K562 (cell line): ENCODE measurements around the gene OR6K2. TPM values are rescaled to one million over a fixed set of nuclear protein-coding genes. Genes with fewer than 3 reads are reported as not detected.
"Not testable (repeated sequence)": the region's sequence is repeated elsewhere in the genome, so short reads cannot be mapped to it uniquely, and the experiment has no call there.

Source experiments
- ATAC-seq: fragments of 200-7000 bp; cut with Tn5 transposase; 3 replicates; pipeline ENCODE4 v1.9.1; 2020; ENCODE audit warnings: moderate library complexity
- BruUV-seq: library from RNA; stranded (reverse); fragments of 400-500 nt; replicated peaks from 2 replicates; lab custom pipeline; 2021; lab: Mats Ljungman, UMichigan
- CTCF ChIA-PET: fragments of 300-600 bp; formaldehyde crosslinking; extraction: SDS; loops from one replicate; lab custom pipeline; 2021; ENCODE audit warnings: low intra/inter-chr PET ratio; lab: Yijun Ruan, JAX
- POLR2A ChIA-PET: fragments of 300-600, 350-650 bp; sonication (Branson Sonifier 250); formaldehyde crosslinking; extraction: SDS; loops from one replicate; lab custom pipeline; 2021; ENCODE audit warnings: antibody characterized with exemption, inconsistent platforms; lab: Yijun Ruan, JAX
- DNase-seq, 4 experiments: peaks; one replicate each; pipeline versions ENCODE4 v3.0.0 to v3.0.0-alpha.2; 2011 to 2018; ENCODE audit warnings: low spot score in 3 of 4, mixed read lengths in 3 of 4; ENCODE audit errors: extremely low read depth in 1 of 4
- FAIRE-seq: peaks from 2 replicates; lab custom pipeline; 2011; peaks lifted over from hg19 to GRCh38; lab: Jason Lieb, UNC
- H2AFZ ChIP-seq: 2 replicates; pipeline ENCODE4 v1.6.0; 2011; ENCODE audit warnings: low read depth, low read length, control low read depth, inconsistent platforms
- H3K27ac ChIP-seq: fragments of 200-600 bp; 3 replicates; pipeline ENCODE4 v1.8.0; 2011; ENCODE audit warnings: low read depth, mild to moderate bottlenecking, control low read depth, inconsistent platforms, low read length, moderate library complexity, mixed read lengths; ENCODE audit errors: extremely low read depth
- H3K27me3 ChIP-seq, 2 experiments: fragments of 300-600 bp in 1 of 2; 2 replicates in 1 of 2; 3 replicates in 1 of 2; pipeline versions ENCODE4 v1.6.0 to v1.8.0; 2011; ENCODE audit warnings: inconsistent platforms in 2 of 2, low read length in 2 of 2, mild to moderate bottlenecking in 1 of 2, mixed read lengths in 1 of 2, moderate library complexity in 1 of 2; ENCODE audit not compliant: control insufficient read depth in 2 of 2, insufficient read depth in 2 of 2
- H3K36me3 ChIP-seq: fragments of 300-600 bp; 3 replicates; pipeline ENCODE4 v1.8.0; 2011; ENCODE audit warnings: mild to moderate bottlenecking, low read length, inconsistent platforms; ENCODE audit not compliant: control insufficient read depth, insufficient read depth
- H3K4me1 ChIP-seq, 2 experiments: fragments of 200-600 bp in 1 of 2; replicated peaks in 1 of 2; 2 replicates in 1 of 2; 3 replicates in 1 of 2; pipeline versions ENCODE4 v1.5.1 to v1.8.0; 2011; ENCODE audit warnings: inconsistent platforms in 2 of 2, low read length in 2 of 2, mild to moderate bottlenecking in 1 of 2, mixed read lengths in 1 of 2, moderate library complexity in 1 of 2; ENCODE audit not compliant: control insufficient read depth in 2 of 2, insufficient read depth in 2 of 2
- H3K4me2 ChIP-seq: 2 replicates; pipeline ENCODE4 v1.6.1; 2011; ENCODE audit warnings: low read length, control low read depth, inconsistent platforms, mixed read lengths; ENCODE audit not compliant: insufficient read depth
- H3K4me3 ChIP-seq: fragments of 200-600 bp; sonication (generic), shearing (Covaris generic); 2 replicates; pipeline ENCODE4 v1.5.1; 2016; ENCODE audit warnings: control low read depth, inconsistent platforms
- H3K79me2 ChIP-seq: fragments of 200-600 bp; 3 replicates; pipeline ENCODE4 v1.8.0; 2011; ENCODE audit warnings: low read length, inconsistent platforms; ENCODE audit not compliant: control insufficient read depth, insufficient read depth
- H3K9ac ChIP-seq, 2 experiments: 2 replicates each; pipeline versions ENCODE4 v1.6.0 to v1.6.1; 2011; ENCODE audit warnings: low read depth in 2 of 2, low read length in 2 of 2, control low read depth in 1 of 2, inconsistent platforms in 1 of 2, mild to moderate bottlenecking in 1 of 2, mixed read lengths in 1 of 2; ENCODE audit not compliant: insufficient read depth in 1 of 2
- H3K9me1 ChIP-seq: one replicate; pipeline ENCODE4 v1.6.0; 2011; ENCODE audit warnings: inconsistent platforms, mild to moderate bottlenecking, low read length, moderate library complexity; ENCODE audit not compliant: control insufficient read depth, insufficient read depth
- H3K9me3 ChIP-seq: replicated peaks from 2 replicates; pipeline ENCODE4 v1.5.1; 2011; ENCODE audit warnings: low read depth, low read length, inconsistent platforms; ENCODE audit not compliant: control insufficient read depth, insufficient read depth
- H4K20me1 ChIP-seq: replicated peaks from 2 replicates; pipeline ENCODE4 v1.6.1; 2011; ENCODE audit warnings: low read length, inconsistent platforms, mixed read lengths; ENCODE audit not compliant: control insufficient read depth, insufficient read depth
- BCOR ChIP-seq: fragments of 450-650 bp; IDR thresholded peaks from 2 replicates; pipeline ENCODE4 v1.6.1; 2016
- BRD9 ChIP-seq: fragments of 450-650 bp; IDR thresholded peaks from 2 replicates; pipeline ENCODE4 v1.6.1; 2018; ENCODE audit warnings: low read depth; ENCODE audit not compliant: partially characterized antibody
- CBFA2T3 ChIP-seq: fragments of 450-650 bp; IDR thresholded peaks from 2 replicates; pipeline ENCODE4 v1.6.1; 2017
- CHAMP1 ChIP-seq: fragments of 450-650 bp; IDR thresholded peaks from 2 replicates; pipeline ENCODE4 v1.6.1; 2016; ENCODE audit warnings: mild to moderate bottlenecking
- DMBX1 ChIP-seq: fragments of 250-450 bp; sonication (Bioruptor Pico); IDR thresholded peaks from 2 replicates; pipeline ENCODE4 v1.8.0; 2022; ENCODE audit warnings: inconsistent platforms, mild to moderate bottlenecking, moderate library complexity, borderline replicate concordance
- HDAC1 ChIP-seq, 2 experiments: fragments of 450-650 bp; IDR thresholded peaks; 2 replicates each; pipeline ENCODE4 v1.6.1; 2016 to 2017; ENCODE audit warnings: inconsistent platforms in 1 of 2, mild to moderate bottlenecking in 1 of 2, moderate library complexity in 1 of 2
- HDAC2 ChIP-seq: fragments of 450-650 bp; IDR thresholded peaks from 2 replicates; pipeline ENCODE4 v1.6.1; 2016; ENCODE audit warnings: mild to moderate bottlenecking
- KDM1A ChIP-seq, 2 experiments: fragments of 450-650 bp; IDR thresholded peaks; 2 replicates each; pipeline ENCODE4 v1.6.1; 2016; ENCODE audit warnings: mild to moderate bottlenecking in 2 of 2
- RBM25 ChIP-seq: fragments of 200-400 bp; formaldehyde crosslinking; IDR thresholded peaks from 2 replicates; pipeline ENCODE4 v1.6.1; 2018; ENCODE audit warnings: low read length, low read depth, moderate library complexity; ENCODE audit not compliant: severe bottlenecking
- SMARCA5 ChIP-seq: fragments of 450-650 bp; IDR thresholded peaks from 2 replicates; pipeline ENCODE4 v1.6.1; 2016
- THRAP3 ChIP-seq: fragments of 450-650 bp; IDR thresholded peaks from 2 replicates; pipeline ENCODE4 v1.6.1; 2016; ENCODE audit warnings: mild to moderate bottlenecking, inconsistent platforms, borderline replicate concordance
- ZNF146 ChIP-seq: IDR thresholded peaks from one replicate; pipeline ENCODE4 v1.6.1; 2018; ENCODE audit warnings: missing compliant biosample characterization; ENCODE audit not compliant: unreplicated experiment
- WGBS: fragments of 100-300 bp; shearing (Covaris generic); methylation state at CpG from one replicate; pipeline ENCODE4 v1.1.6; 2016; ENCODE audit warnings: low coverage, mixed read lengths; ENCODE audit not compliant: insufficient coverage; ENCODE audit errors: missing lambda C conversion rate; 5-methylcytosine and 5-hydroxymethylcytosine counted together
- in situ Hi-C: fragments of 300-500 bp; cut with MboI; formaldehyde crosslinking; loops from 4 replicates; pipeline ENCODE4 v1.15.0; 2018; ENCODE audit warnings: inconsistent platforms, mixed read lengths
- intact Hi-C: fragments of 100-400 bp; cut with micrococcal nuclease; formaldehyde crosslinking; loops from 2 replicates; pipeline ENCODE4 v1.14.2; 2022
- polyA plus RNA-seq, 8 experiments: library from polyadenylated mRNA; depleted of rRNA in 4 of 8; stranded (reverse) in 5 of 8; unstranded in 3 of 8; fragments of >200 nt; fragmentation: Nextera tagmentation in 2 of 8; fragmentation: Illumina TruSeq in 1 of 8; extraction: Ambion mirVana in 2 of 8; extraction: Trizol in 1 of 8; gene quantifications; 2 replicates each; pipeline versions ENCODE4 v1.2.1 to v1.2.3, GENCODE V29; 2011 to 2014; ENCODE audit warnings: inconsistent platforms in 1 of 8, missing spikeins in 1 of 8
- total RNA-seq, 7 experiments: library from RNA; depleted of rRNA in 6 of 7; stranded (reverse); fragments of >200 nt in 6 of 7; fragmentation: Illumina TruSeq in 2 of 7; extraction: Trizol in 2 of 7; gene quantifications; 2 replicates each; pipeline versions ENCODE4 v1.2.1 to v1.2.3, GENCODE V29; 2011 to 2021; ENCODE audit warnings: low replicate concordance in 1 of 7

The OR6K2 gene
- total and polyA plus RNA-seq, 9 of the 15 experiments (the other 6 are each of a cell fraction or from before 2014, with no cell fraction given), result not detected

GRCh38 chr1:158688343-158688742 lies 12.1 kb downstream of the OR6K2 start:
- CTCF ChIA-PET, H3K4me2 ChIP-seq, FAIRE-seq, H3K9ac ChIP-seq, H3K4me3 ChIP-seq, BruUV-seq, H4K20me1 ChIP-seq, H3K9me1 ChIP-seq, H3K27ac ChIP-seq, H2AFZ ChIP-seq, DNase-seq, in situ Hi-C loops, H3K9me3 ChIP-seq, ATAC-seq, H3K27me3 ChIP-seq, POLR2A ChIA-PET: not testable (repeated sequence)
- TF ChIP-seq CBFA2T3, result peak; percentile 2; the same call in 1 of the 2 replicates
- peak; percentile 93 for TF ChIP-seq BCOR
- TF ChIP-seq HDAC2, result peak; percentile 85
- TF ChIP-seq DMBX1 (CRISPR knock-in tag), result 0 out of 2 replicates have a peak, but pooled peaks have one; percentile 15
- peak; percentile 41 for TF ChIP-seq BRD9
- TF ChIP-seq SMARCA5, result peak; percentile 36; the same call in 1 of the 2 replicates
- TF ChIP-seq CHAMP1, result peak; percentile 80
- TF ChIP-seq ZNF146 (CRISPR knock-in tag), result peak; percentile 94
- peak in 1 of 2 experiments; percentile 62; a peak in 1 of 4 replicates for TF ChIP-seq HDAC1 (IDR thresholded peaks at IDR 0.05)
- peak; percentile 86 to 92 for TF ChIP-seq KDM1A (IDR thresholded peaks at IDR 0.05)
- TF ChIP-seq RBM25, result peak; percentile 60
- peak; percentile 50; the same call in 1 of the 2 replicates for TF ChIP-seq THRAP3
- peaks cover under 1 to 16% of the 10 kb centered on the region in 2 experiments; a peak in 3 of 5 replicates for H3K4me1 ChIP-seq
- intact Hi-C loops, result loop anchor here (5.0 to 10.0 kb wide), 3 partner anchors 114 to 306 kb away; no protein-coding TSS in a partner anchor
- peaks cover 15% of the 10 kb centered on the region for H3K36me3 ChIP-seq
- 100% methylated on average over 1 of the region's 1 CpG for WGBS
- H3K79me2 ChIP-seq, result peaks cover 32% of the 10 kb centered on the region
